SK-N-SH (cell line): ENCODE measurements around the gene ZNF470. TPM values are rescaled to one million over a fixed set of nuclear protein-coding genes. Genes with fewer than 3 reads are reported as not detected.
A peak's percentile ranks its signal among the peaks of the same experiment; 100 is the strongest.

Source experiments
- CTCF ChIA-PET: fragments of 300-600, 350-600 bp; formaldehyde crosslinking; extraction: SDS; loops from one replicate; lab custom pipeline; 2021; lab: Yijun Ruan, JAX
- POLR2A ChIA-PET: fragments of 350-600 bp; sonication (Branson Sonifier 250); formaldehyde crosslinking; extraction: SDS; loops from one replicate; lab custom pipeline; 2020; ENCODE audit warnings: antibody characterized with exemption, inconsistent platforms; lab: Yijun Ruan, JAX
- DNase-seq: peaks from one replicate; pipeline ENCODE4 v3.0.0; 2012
- H2AFZ ChIP-seq: fragments of 200-600 bp; sonication (generic); 2 replicates; pipeline ENCODE4 v1.8.1; 2016; ENCODE audit warnings: antibody characterized with exemption, mild to moderate bottlenecking, low read depth
- H3F3A ChIP-seq: fragments of 200-600 bp; sonication (generic); replicated peaks from 2 replicates; pipeline ENCODE3; 2016; ENCODE audit warnings: antibody characterized with exemption, mild to moderate bottlenecking; ENCODE audit not compliant: insufficient read depth
- H3K27ac ChIP-seq, 2 experiments: fragments of 200-500 bp in 1 of 2; fragments of 200-600 bp in 1 of 2; sonication (Bioruptor generic) in 1 of 2; sonication (generic), shearing (Covaris generic) in 1 of 2; 2 replicates each; pipeline versions ENCODE4 v1.5.1 to v1.6.1; 2014 to 2016; ENCODE audit warnings: low read depth in 2 of 2, inconsistent platforms in 1 of 2, low read length in 1 of 2, mild to moderate bottlenecking in 1 of 2, mixed read lengths in 1 of 2
- H3K27me3 ChIP-seq: fragments of 200-600 bp; sonication (generic), shearing (Covaris generic); 2 replicates; pipeline ENCODE4 v1.6.1; 2016; ENCODE audit warnings: mixed run types; ENCODE audit not compliant: insufficient read depth
- H3K36me3 ChIP-seq, 2 experiments: fragments of 200-500 bp in 1 of 2; fragments of 200-600 bp in 1 of 2; sonication (Bioruptor generic) in 1 of 2; sonication (generic) in 1 of 2; replicated peaks in 1 of 2; 2 replicates each; pipeline versions ENCODE3 to v1.5.1; 2014 to 2016; ENCODE audit warnings: low read length in 1 of 2, mild to moderate bottlenecking in 1 of 2; ENCODE audit not compliant: insufficient read depth in 2 of 2, control insufficient read depth in 1 of 2
- H3K4me1 ChIP-seq, 2 experiments: fragments of 200-500 bp in 1 of 2; fragments of 200-600 bp in 1 of 2; sonication (Bioruptor generic) in 1 of 2; sonication (generic), shearing (Covaris generic) in 1 of 2; 2 replicates each; pipeline versions ENCODE4 v1.5.1 to v1.6.1; 2014 to 2016; ENCODE audit warnings: low read depth in 1 of 2, low read length in 1 of 2, mixed run types in 1 of 2; ENCODE audit not compliant: insufficient read depth in 2 of 2, control insufficient read depth in 1 of 2
- H3K4me2 ChIP-seq: fragments of 200-600 bp; sonication (generic), shearing (Covaris generic); 2 replicates; pipeline ENCODE4 v1.6.1; 2017; ENCODE audit warnings: mixed run types
- H3K4me3 ChIP-seq, 2 experiments: fragments of 200-500 bp in 1 of 2; fragments of 200-600 bp in 1 of 2; sonication (Bioruptor generic) in 1 of 2; sonication (generic), shearing (Covaris generic) in 1 of 2; 2 replicates each; pipeline versions ENCODE4 v1.5.1 to v1.8.1; 2014 to 2016; ENCODE audit warnings: low read depth in 2 of 2, inconsistent platforms in 1 of 2, low read length in 1 of 2, mild to moderate bottlenecking in 1 of 2, mixed read lengths in 1 of 2, moderate library complexity in 1 of 2
- H3K79me2 ChIP-seq: fragments of 200-600 bp; sonication (generic); 2 replicates; pipeline ENCODE4 v1.8.1; 2017; ENCODE audit warnings: mild to moderate bottlenecking; ENCODE audit not compliant: insufficient read depth
- H3K9ac ChIP-seq: fragments of 200-600 bp; sonication (generic); 2 replicates; pipeline ENCODE4 v1.6.1; 2017; ENCODE audit warnings: mixed run types
- H3K9me2 ChIP-seq: fragments of 200-600 bp; sonication (generic); 2 replicates; pipeline ENCODE4 v1.6.1; 2017; ENCODE audit warnings: mixed run types
- H3K9me3 ChIP-seq: fragments of 200-600 bp; sonication (generic); 2 replicates; pipeline ENCODE4 v1.6.1; 2017; ENCODE audit warnings: mixed run types, mild to moderate bottlenecking, moderate library complexity
- H4K20me1 ChIP-seq: fragments of 200-600 bp; sonication (generic); 2 replicates; pipeline ENCODE4 v1.6.1; 2017; ENCODE audit warnings: mild to moderate bottlenecking, mixed run types; ENCODE audit not compliant: insufficient read depth
- CHD2 ChIP-seq: fragments of 150-350 bp; IDR thresholded peaks from 2 replicates; pipeline ENCODE4 v1.6.1; 2018; ENCODE audit warnings: low read length; ENCODE audit not compliant: partially characterized antibody
- ELF1 ChIP-seq: IDR thresholded peaks from 2 replicates; pipeline ENCODE4 v1.4.0; 2012
- FOSL2 ChIP-seq: IDR thresholded peaks from 2 replicates; pipeline ENCODE4 v1.4.0; 2012; ENCODE audit warnings: low read depth, mild to moderate bottlenecking, moderate library complexity, borderline replicate concordance
- GABPA ChIP-seq: IDR thresholded peaks from 2 replicates; pipeline ENCODE4 v1.4.0; 2012; ENCODE audit warnings: low read depth, mild to moderate bottlenecking
- JUND ChIP-seq: IDR thresholded peaks from 2 replicates; pipeline ENCODE4 v1.4.0; 2012
- MEF2A ChIP-seq: IDR thresholded peaks from 2 replicates; pipeline ENCODE4 v1.4.0; 2012; ENCODE audit warnings: low read depth, borderline replicate concordance
- MXI1 ChIP-seq: IDR thresholded peaks from 2 replicates; pipeline ENCODE4 v1.6.1; 2012; ENCODE audit warnings: mild to moderate bottlenecking, low read depth, low read length, improper control_type of control experiment
- POLR2AphosphoS5 ChIP-seq: IDR thresholded peaks from 2 replicates; pipeline ENCODE4 v1.6.1; 2012; ENCODE audit warnings: low read depth, low read length
- RFX5 ChIP-seq: IDR thresholded peaks from 2 replicates; pipeline ENCODE4 v1.6.1; 2012; ENCODE audit warnings: mild to moderate bottlenecking, improper control_type of control experiment, low read length
- SMC3 ChIP-seq: IDR thresholded peaks from 2 replicates; pipeline ENCODE4 v1.6.1; 2012; ENCODE audit warnings: low read depth, low read length, improper control_type of control experiment
- TCF12 ChIP-seq: IDR thresholded peaks from 2 replicates; pipeline ENCODE4 v1.4.0; 2012
- TEAD4 ChIP-seq: IDR thresholded peaks from 2 replicates; pipeline ENCODE4 v1.4.0; 2012; ENCODE audit warnings: mild to moderate bottlenecking, borderline replicate concordance; ENCODE audit not compliant: insufficient read depth
- YY1 ChIP-seq: IDR thresholded peaks from 2 replicates; pipeline ENCODE4 v1.4.0; 2012; ENCODE audit warnings: low read depth, mild to moderate bottlenecking
- WGBS: methylation state at CpG from one replicate; pipeline ENCODE4 v1.1.6; 2017; ENCODE audit warnings: low lambda C conversion rate; 5-methylcytosine and 5-hydroxymethylcytosine counted together
- polyA plus RNA-seq, 3 experiments: library from polyadenylated mRNA; depleted of rRNA; stranded (reverse); fragments of >200 nt; gene quantifications; 2 replicates each; pipeline ENCODE4 v1.2.3, GENCODE V29; 2012
- TF ChIP-seq, protein P1 (sequence below): fragments of 200-600 bp; sonication (generic); IDR thresholded peaks from 2 replicates; pipeline ENCODE4 v1.6.1; 2017; ENCODE audit warnings: antibody characterized with exemption, mild to moderate bottlenecking, moderate library complexity
- TF ChIP-seq, protein P2 (sequence below): IDR thresholded peaks from 2 replicates; pipeline ENCODE4 v1.4.0; 2012; ENCODE audit warnings: low read depth
- TF ChIP-seq, protein P3 (sequence below): IDR thresholded peaks from 2 replicates; pipeline ENCODE4 v1.4.0; 2012; ENCODE audit warnings: low read depth, borderline replicate concordance
- TF ChIP-seq, protein P4 (sequence below): fragments of 150-350 bp; IDR thresholded peaks from 2 replicates; pipeline ENCODE4 v1.6.1; 2017; ENCODE audit warnings: antibody characterized with exemption, low read length, low read depth, borderline replicate concordance
- TF ChIP-seq, protein P5 (sequence below): IDR thresholded peaks from 2 replicates; pipeline ENCODE4; 2012

Gene ZNF470
- polyA plus RNA-seq, 1 of the 3 experiments (the other 2 are of a cell fraction) = 2.5 TPM

DNA sequence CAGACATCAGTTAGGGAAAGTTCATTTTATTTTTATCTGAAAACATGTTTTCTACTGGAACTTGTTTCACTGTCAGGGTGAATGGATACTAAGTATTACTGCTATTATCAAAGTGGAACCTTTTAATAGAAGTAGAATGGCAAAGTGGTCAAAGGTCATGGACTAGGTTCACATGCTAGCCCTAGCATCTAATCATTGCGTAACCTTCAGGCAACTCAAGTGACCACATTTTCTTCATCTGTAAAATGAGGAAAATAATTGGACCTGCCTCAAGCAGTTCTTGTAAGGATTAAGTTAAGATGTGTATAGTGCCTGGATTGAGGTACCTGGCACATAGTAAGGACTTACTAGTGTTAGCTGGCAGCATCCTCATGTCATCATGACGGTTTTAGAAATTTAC lies 23.5 kb upstream of the ZNF470 start:
- Histone ChIP-seq H2AFZ (no peak overlapping the region), H3K9me2 (no peaks in the 10 kb centered on the region), H3K79me2 (peaks cover 14% of the 10 kb centered on the region; the same call in 1 of the 2 replicates), H3F3A (no peaks in the 10 kb centered on the region), H3K9ac (no peak overlapping the region), H3K27me3 (no peaks in the 10 kb centered on the region), H3K4me1 (peaks cover 0 to 7% of the 10 kb centered on the region in 2 experiments; a peak in 1 of 4 replicates), H4K20me1 (no peaks in the 10 kb centered on the region), H3K4me3 (no peak overlapping the region; a peak in 1 of 4 replicates), H3K27ac (no peak overlapping the region), H3K4me2 (no peak overlapping the region), H3K36me3 (peaks cover 48 to 80% of the 10 kb centered on the region in 2 experiments), H3K9me3 (0 out of 2 replicates have a peak, but pooled peaks cover 7% of the 10 kb centered on the region)
- TF ChIP-seq, protein P1, sequence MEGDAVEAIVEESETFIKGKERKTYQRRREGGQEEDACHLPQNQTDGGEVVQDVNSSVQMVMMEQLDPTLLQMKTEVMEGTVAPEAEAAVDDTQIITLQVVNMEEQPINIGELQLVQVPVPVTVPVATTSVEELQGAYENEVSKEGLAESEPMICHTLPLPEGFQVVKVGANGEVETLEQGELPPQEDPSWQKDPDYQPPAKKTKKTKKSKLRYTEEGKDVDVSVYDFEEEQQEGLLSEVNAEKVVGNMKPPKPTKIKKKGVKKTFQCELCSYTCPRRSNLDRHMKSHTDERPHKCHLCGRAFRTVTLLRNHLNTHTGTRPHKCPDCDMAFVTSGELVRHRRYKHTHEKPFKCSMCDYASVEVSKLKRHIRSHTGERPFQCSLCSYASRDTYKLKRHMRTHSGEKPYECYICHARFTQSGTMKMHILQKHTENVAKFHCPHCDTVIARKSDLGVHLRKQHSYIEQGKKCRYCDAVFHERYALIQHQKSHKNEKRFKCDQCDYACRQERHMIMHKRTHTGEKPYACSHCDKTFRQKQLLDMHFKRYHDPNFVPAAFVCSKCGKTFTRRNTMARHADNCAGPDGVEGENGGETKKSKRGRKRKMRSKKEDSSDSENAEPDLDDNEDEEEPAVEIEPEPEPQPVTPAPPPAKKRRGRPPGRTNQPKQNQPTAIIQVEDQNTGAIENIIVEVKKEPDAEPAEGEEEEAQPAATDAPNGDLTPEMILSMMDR = no peak
- ChIA-PET CTCF (no interaction called here), POLR2A (no interaction called here)
- DNase-seq = no peak
- WGBS = 88% methylated on average over 2 of the region's 2 CpGs

DNA sequence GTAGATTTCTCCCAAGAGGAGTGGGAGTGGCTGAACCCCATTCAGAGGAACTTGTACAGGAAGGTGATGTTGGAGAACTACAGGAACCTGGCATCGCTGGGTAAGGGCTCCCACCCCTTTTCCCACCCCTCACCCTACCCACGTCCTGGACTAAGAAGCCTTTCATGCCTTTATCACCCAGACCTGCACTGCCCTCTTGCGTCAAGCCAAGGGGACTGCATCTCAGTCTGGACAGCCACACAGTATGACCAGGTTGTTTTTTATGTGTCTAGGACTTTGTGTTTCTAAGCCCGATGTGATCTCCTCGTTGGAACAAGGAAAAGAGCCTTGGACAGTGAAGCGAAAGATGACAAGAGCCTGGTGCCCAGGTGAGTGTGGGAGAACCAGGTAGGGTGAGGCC lies 19.7 kb upstream of the ZNF470 start:
- H3K4me1 ChIP-seq = no peaks in the 10 kb centered on the region
- DNase-seq = no peak
- H3K27me3 ChIP-seq = no peaks in the 10 kb centered on the region
- H3K9me3 ChIP-seq = peaks cover 19% of the 10 kb centered on the region
- H3F3A ChIP-seq = no peaks in the 10 kb centered on the region
- no peak overlapping the region for H2AFZ ChIP-seq
- no peak overlapping the region for H3K27ac ChIP-seq
- peaks cover 6% of the 10 kb centered on the region; the same call in 1 of the 2 replicates for H3K79me2 ChIP-seq
- H4K20me1 ChIP-seq = no peaks in the 10 kb centered on the region
- H3K4me2 ChIP-seq = no peak overlapping the region
- H3K9me2 ChIP-seq = no peaks in the 10 kb centered on the region
- peak overlapping the region in 1 of 2 experiments; percentile 17; a peak in 1 of 4 replicates for H3K4me3 ChIP-seq
- CTCF ChIA-PET = no interaction called here
- peaks cover 74 to 95% of the 10 kb centered on the region in 2 experiments for H3K36me3 ChIP-seq
- no peak overlapping the region for H3K9ac ChIP-seq
- POLR2A ChIA-PET = no interaction called here
- TF ChIP-seq, protein P2, sequence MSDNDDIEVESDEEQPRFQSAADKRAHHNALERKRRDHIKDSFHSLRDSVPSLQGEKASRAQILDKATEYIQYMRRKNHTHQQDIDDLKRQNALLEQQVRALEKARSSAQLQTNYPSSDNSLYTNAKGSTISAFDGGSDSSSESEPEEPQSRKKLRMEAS = no peak
- TF ChIP-seq SMC3 = no peak
- TF ChIP-seq, protein P1 = no peak
- TF ChIP-seq GABPA = no peak
- TF ChIP-seq MXI1 = no peak
- TF ChIP-seq FOSL2 = no peak
- no peak for TF ChIP-seq JUND
- TF ChIP-seq TEAD4 = no peak
- TF ChIP-seq, protein P3, sequence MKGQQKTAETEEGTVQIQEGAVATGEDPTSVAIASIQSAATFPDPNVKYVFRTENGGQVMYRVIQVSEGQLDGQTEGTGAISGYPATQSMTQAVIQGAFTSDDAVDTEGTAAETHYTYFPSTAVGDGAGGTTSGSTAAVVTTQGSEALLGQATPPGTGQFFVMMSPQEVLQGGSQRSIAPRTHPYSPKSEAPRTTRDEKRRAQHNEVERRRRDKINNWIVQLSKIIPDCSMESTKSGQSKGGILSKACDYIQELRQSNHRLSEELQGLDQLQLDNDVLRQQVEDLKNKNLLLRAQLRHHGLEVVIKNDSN = no peak
- no peak for TF ChIP-seq POLR2AphosphoS5
- TF ChIP-seq RFX5 = no peak
- TF ChIP-seq CHD2 = no peak
- TF ChIP-seq YY1 = no peak
- TF ChIP-seq ELF1 = no peak
- TF ChIP-seq, protein P4, sequence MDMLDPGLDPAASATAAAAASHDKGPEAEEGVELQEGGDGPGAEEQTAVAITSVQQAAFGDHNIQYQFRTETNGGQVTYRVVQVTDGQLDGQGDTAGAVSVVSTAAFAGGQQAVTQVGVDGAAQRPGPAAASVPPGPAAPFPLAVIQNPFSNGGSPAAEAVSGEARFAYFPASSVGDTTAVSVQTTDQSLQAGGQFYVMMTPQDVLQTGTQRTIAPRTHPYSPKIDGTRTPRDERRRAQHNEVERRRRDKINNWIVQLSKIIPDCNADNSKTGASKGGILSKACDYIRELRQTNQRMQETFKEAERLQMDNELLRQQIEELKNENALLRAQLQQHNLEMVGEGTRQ = no peak
- no peak for TF ChIP-seq TCF12
- TF ChIP-seq, protein P5, sequence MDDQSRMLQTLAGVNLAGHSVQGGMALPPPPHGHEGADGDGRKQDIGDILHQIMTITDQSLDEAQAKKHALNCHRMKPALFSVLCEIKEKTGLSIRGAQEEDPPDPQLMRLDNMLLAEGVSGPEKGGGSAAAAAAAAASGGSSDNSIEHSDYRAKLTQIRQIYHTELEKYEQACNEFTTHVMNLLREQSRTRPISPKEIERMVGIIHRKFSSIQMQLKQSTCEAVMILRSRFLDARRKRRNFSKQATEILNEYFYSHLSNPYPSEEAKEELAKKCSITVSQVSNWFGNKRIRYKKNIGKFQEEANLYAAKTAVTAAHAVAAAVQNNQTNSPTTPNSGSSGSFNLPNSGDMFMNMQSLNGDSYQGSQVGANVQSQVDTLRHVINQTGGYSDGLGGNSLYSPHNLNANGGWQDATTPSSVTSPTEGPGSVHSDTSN = no peak
- TF ChIP-seq MEF2A = no peak
- 85% methylated on average over 6 of the region's 6 CpGs for WGBS
